ENCODE measurements around the gene NPAS1. TPM values are rescaled to one million over a fixed set of nuclear protein-coding genes. Genes with fewer than 3 reads are reported as not detected.

Gene NPAS1
- total RNA-seq, 1 donor from 2014 or later, result 0.99 TPM

- no peaks in the 10 kb centered on the region for H3K9me3 Mint-ChIP-seq (ENCODE audit: unreplicated experiment)
- H3K27ac Mint-ChIP-seq (ENCODE audit: unreplicated experiment), result no peak overlapping the region
- H3K27me3 Mint-ChIP-seq (ENCODE audit: unreplicated experiment), result no peaks in the 10 kb centered on the region
- DNase-seq (ENCODE audit: extremely low spot score, unreplicated experiment), result no peak
- no peaks in the 10 kb centered on the region for H3K4me1 Mint-ChIP-seq (ENCODE audit: unreplicated experiment)
- no peak overlapping the region for H3K4me3 Mint-ChIP-seq (ENCODE audit: unreplicated experiment)
- no peak for TF ChIP-seq CTCF (IDR thresholded peaks at IDR 0.05)
- H3K36me3 Mint-ChIP-seq (ENCODE audit: unreplicated experiment), result peaks cover 22% of the 10 kb centered on the region
These were observed 50.2 kb downstream of the NPAS1 start for GRCh38 chr19:47069795-47070194.

- Mint-ChIP-seq H3K9me3 (ENCODE audit: unreplicated experiment) (no peaks in the 10 kb centered on the region), H3K36me3 (ENCODE audit: unreplicated experiment) (peaks cover 28% of the 10 kb centered on the region), H3K27ac (ENCODE audit: unreplicated experiment) (no peak overlapping the region), H3K4me1 (ENCODE audit: unreplicated experiment) (no peaks in the 10 kb centered on the region), H3K4me3 (ENCODE audit: unreplicated experiment) (no peak overlapping the region), H3K27me3 (ENCODE audit: unreplicated experiment) (no peaks in the 10 kb centered on the region)
- TF ChIP-seq CTCF (IDR thresholded peaks at IDR 0.05), result no peak
- DNase-seq (ENCODE audit: extremely low spot score, unreplicated experiment), result no peak
These were observed 51.1 kb downstream of the NPAS1 start for GRCh38 chr19:47070756-47071155.

GRCh38 chr19:47071731-47072130, 52.1 kb downstream of the NPAS1 start:
- peaks cover 27% of the 10 kb centered on the region for H3K36me3 Mint-ChIP-seq (ENCODE audit: unreplicated experiment)
- H3K4me1 Mint-ChIP-seq (ENCODE audit: unreplicated experiment), result no peaks in the 10 kb centered on the region
- no peak for TF ChIP-seq CTCF (IDR thresholded peaks at IDR 0.05)
- no peak overlapping the region for H3K4me3 Mint-ChIP-seq (ENCODE audit: unreplicated experiment)
- no peak overlapping the region for H3K27ac Mint-ChIP-seq (ENCODE audit: unreplicated experiment)
- H3K9me3 Mint-ChIP-seq (ENCODE audit: unreplicated experiment), result no peaks in the 10 kb centered on the region
- no peak for DNase-seq (ENCODE audit: extremely low spot score, unreplicated experiment)
- H3K27me3 Mint-ChIP-seq (ENCODE audit: unreplicated experiment), result no peaks in the 10 kb centered on the region

- Mint-ChIP-seq H3K9me3 (ENCODE audit: unreplicated experiment) (no peaks in the 10 kb centered on the region), H3K4me1 (ENCODE audit: unreplicated experiment) (no peaks in the 10 kb centered on the region), H3K27ac (ENCODE audit: unreplicated experiment) (no peak overlapping the region), H3K36me3 (ENCODE audit: unreplicated experiment) (peaks cover 27% of the 10 kb centered on the region), H3K4me3 (ENCODE audit: unreplicated experiment) (no peak overlapping the region), H3K27me3 (ENCODE audit: unreplicated experiment) (no peaks in the 10 kb centered on the region)
- DNase-seq (ENCODE audit: extremely low spot score, unreplicated experiment), result no peak
- no peak for TF ChIP-seq CTCF (IDR thresholded peaks at IDR 0.05)
These were observed 52.7 kb downstream of the NPAS1 start for GRCh38 chr19:47072323-47072722.

- no peak for TF ChIP-seq CTCF (IDR thresholded peaks at IDR 0.05)
- H3K9me3 Mint-ChIP-seq (ENCODE audit: unreplicated experiment), result no peaks in the 10 kb centered on the region
These were observed 53.9 kb downstream of the NPAS1 start for GRCh38 chr19:47073574-47073973.

More at GRCh38 chr19:47073574-47073973, 53.9 kb downstream of the NPAS1 start:
- no peaks in the 10 kb centered on the region for H3K4me1 Mint-ChIP-seq (ENCODE audit: unreplicated experiment)
- no peak overlapping the region for H3K27ac Mint-ChIP-seq (ENCODE audit: unreplicated experiment)
- peaks cover 27% of the 10 kb centered on the region for H3K36me3 Mint-ChIP-seq (ENCODE audit: unreplicated experiment)
- DNase-seq (ENCODE audit: extremely low spot score, unreplicated experiment), result no peak
- no peaks in the 10 kb centered on the region for H3K27me3 Mint-ChIP-seq (ENCODE audit: unreplicated experiment)
- H3K4me3 Mint-ChIP-seq (ENCODE audit: unreplicated experiment), result no peak overlapping the region
